Hypothalamus (tissue), 51 donors: ENCODE results near the gene ATRNL1.
"Not testable (repeated sequence)": the region's sequence is repeated elsewhere in the genome, so short reads cannot be mapped to it uniquely, and the experiment has no call there.

Experiments used
- DNase-seq, 51 donors: peaks; one replicate each; lab custom pipeline; 2025; lab: John Stamatoyannopoulos, UW

ATRNL1 gene

DNA sequence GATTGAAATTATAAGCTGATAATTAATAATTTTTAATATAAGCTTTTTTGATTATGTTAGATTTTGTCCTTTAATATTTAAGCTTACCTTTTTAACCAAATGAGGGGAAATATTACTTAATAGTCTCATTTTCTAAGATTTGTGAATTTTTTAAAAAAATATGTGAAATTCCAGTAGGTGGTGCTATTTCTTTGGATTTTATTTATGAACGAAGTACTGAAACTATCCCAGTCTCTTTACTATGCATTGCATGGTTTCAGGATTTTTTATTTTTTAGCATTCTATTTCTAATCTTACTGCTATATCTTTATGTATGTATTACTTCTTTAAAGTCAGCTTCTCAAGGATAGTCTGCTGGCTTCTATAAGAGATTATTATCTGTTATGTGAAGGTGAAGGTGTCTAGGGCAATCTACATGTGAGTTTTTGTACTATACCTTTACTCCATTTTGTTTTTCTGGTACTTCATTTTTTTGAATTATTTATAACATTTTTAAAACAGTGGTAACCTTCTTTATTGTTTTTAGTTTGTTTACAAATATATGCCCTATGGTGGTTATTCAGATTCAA, 78.3 kb downstream of the ATRNL1 start:
- no peak for DNase-seq

- DNase-seq: no peak
Observed at GRCh38 chr10:115173915-115174443, 80.8 kb downstream of the ATRNL1 start.

GRCh38 chr10:115207276-115207675, 114.1 kb downstream of the ATRNL1 start:
- not testable (repeated sequence) for DNase-seq

GRCh38 chr10:115209133-115209532, 116.0 kb downstream of the ATRNL1 start:
- no peak for DNase-seq

GRCh38 chr10:115214829-115215228, 121.7 kb downstream of the ATRNL1 start:
- no peak for DNase-seq

- DNase-seq: no peak
Observed at GRCh38 chr10:115219203-115219602, 126.0 kb downstream of the ATRNL1 start.

- no peak for DNase-seq
Observed at GRCh38 chr10:115222039-115222438, 128.9 kb downstream of the ATRNL1 start.

DNA sequence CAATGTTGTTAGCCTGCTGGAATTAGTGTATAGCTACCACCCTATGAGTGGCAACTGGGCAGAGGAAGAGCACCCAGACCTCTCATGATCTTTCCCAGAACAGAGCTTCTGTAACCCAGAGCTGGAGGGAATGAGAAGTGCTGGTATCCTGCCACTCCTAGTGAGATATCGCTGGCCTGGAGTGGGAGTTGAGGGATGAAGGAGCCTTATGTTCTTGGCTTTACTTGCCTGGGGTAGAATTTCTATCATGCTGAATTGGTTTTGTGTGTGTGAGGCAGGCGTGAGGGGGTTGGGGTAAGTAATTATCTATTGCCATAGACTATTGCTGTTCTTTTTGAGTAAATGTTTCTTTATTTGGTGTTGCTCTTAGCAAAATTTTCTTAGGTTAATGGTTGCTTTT, 146.6 kb downstream of the ATRNL1 start:
- no peak for DNase-seq

- DNase-seq: no peak
Observed at GRCh38 chr10:115250784-115251183, 157.6 kb downstream of the ATRNL1 start.

GRCh38 chr10:115253765-115254164, 160.6 kb downstream of the ATRNL1 start:
- DNase-seq: not testable (repeated sequence)

DNA sequence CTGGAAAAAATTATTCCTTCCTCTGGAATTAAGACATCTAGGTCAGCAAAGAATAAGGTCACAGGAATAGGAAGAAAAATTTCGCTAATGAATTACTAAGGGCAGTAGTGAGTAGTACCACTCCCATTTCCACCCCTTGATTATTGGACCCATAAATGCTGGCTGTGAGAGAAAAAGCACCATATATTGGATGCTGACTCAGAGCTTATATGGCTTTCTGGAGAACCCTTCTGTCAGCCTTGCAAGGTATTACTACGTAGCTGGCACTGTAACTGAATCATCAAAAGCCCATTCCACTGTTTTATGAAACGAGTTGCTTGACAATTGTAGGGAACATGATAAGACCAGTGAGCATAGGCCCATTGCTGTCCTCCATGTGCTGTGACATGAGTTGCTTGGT, 179.3 kb downstream of the ATRNL1 start:
- DNase-seq: no peak

GRCh38 chr10:115278294-115278693, 185.1 kb downstream of the ATRNL1 start:
- DNase-seq: no peak

- DNase-seq: no peak
Observed at GRCh38 chr10:115295213-115295805, 202.1 kb downstream of the ATRNL1 start.

- DNase-seq: no peak
Observed at GRCh38 chr10:115300080-115300479, 206.9 kb downstream of the ATRNL1 start.

GRCh38 chr10:115319669-115320068, 226.5 kb downstream of the ATRNL1 start:
- not testable (repeated sequence) for DNase-seq

GRCh38 chr10:115321360-115321759, 228.2 kb downstream of the ATRNL1 start:
- DNase-seq: no peak

- no peak for DNase-seq
Observed at GRCh38 chr10:115328331-115328730, 235.2 kb downstream of the ATRNL1 start.

DNA sequence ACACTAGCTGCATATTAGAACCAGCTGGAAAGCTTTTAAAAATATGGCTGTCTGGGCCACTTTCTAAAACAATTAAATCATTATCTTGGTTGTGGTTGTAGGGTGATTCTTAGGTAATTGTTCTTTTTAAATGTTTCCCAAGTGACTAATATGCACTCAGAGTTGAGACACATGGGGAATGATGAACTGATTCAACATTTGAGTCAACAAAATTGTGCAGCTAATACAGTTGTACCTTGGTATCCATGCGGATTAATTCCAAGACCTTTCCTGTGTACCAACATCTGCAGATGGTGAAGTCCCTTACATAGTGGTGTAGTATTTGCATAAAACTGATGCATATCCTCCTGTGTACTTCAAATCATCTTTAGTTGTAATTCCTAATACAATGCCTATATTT, 242.2 kb downstream of the ATRNL1 start:
- no peak for DNase-seq

DNA sequence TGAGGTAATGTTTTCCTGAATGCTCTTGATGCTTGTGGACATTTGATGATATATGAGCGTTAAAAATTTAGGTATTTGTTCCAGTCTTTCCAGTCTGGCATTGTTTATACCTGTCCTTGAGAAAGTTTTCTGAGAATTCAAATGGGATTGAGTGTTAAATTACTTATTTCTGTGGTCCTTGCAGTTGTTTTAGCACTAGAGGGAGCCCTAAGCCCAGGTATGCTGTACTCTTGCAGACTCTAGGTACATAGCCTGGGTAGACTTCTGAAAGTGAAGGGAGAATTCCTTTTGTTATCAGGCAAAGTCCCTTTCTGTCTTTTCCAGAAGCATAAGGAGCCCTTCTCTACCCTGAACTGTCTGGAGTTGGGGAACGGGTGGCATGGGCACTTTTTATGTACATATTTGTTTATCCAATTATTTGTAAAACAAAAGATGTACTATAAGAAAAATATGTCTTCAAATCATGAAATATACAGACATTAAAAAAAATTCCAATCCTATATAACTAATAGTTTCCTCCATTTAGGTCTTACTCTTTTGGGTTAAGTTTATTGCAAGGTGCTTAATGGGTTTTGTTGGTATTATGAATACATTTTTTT, 262.1 kb downstream of the ATRNL1 start:
- peak in 1 of 51 donors; percentile 1 for DNase-seq

GRCh38 chr10:115367920-115368319, 274.8 kb downstream of the ATRNL1 start:
- not testable (repeated sequence) for DNase-seq

GRCh38 chr10:115379064-115379463, 285.9 kb downstream of the ATRNL1 start:
- no peak for DNase-seq

GRCh38 chr10:115384665-115385064, 291.5 kb downstream of the ATRNL1 start:
- DNase-seq: no peak
